HG02840 (cell line): Measurements from ENCODE around the gene CIB4.

Experiments used
- ATAC-seq: cut with Tn5 transposase; IDR thresholded peaks from one replicate; pipeline ENCODE4 v1.9.1; 2021; ENCODE audit warnings: mild to moderate bottlenecking, moderate library complexity, moderate number of reproducible peaks; ENCODE audit not compliant: unreplicated experiment, low FRiP score

CIB4 gene

DNA sequence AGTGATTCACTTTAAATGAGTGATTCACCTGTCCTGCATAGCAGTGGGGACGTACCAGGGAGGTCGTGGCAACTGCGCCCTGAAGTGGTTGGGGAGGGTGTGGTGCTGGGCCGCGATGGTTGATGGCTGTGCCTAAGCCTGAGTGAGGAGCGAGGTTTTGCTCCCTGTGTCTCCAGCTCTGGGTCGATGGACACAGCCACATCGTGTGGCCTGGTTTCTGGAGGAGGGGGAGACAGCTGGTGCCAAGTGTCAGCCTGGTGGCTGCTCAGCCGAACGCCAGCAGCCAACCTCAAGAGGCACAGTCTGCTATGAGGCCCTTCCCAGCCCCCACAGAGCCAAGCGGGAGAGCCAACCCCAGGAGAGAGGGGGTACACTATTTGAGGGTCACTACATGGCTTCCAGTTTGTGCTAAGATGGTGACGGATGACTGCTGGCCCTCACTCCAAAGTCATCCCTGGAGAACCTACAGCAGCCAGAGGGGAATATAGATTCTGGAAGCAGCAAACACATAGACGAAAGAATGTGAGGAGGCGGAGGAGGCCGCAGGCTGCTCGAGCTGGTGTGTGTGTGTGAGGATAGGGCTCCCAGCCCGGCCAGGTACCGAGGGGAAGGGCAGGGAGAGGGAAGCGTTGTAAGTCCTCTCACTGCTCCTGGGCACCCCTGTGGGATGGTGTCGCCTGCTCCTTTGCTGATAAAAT is 104.6 kb downstream of the CIB4 start:
- ATAC-seq: no peak

- no peak for ATAC-seq
These were observed 105.4 kb downstream of the CIB4 start for GRCh38 chr2:26535663-26536275.

DNA sequence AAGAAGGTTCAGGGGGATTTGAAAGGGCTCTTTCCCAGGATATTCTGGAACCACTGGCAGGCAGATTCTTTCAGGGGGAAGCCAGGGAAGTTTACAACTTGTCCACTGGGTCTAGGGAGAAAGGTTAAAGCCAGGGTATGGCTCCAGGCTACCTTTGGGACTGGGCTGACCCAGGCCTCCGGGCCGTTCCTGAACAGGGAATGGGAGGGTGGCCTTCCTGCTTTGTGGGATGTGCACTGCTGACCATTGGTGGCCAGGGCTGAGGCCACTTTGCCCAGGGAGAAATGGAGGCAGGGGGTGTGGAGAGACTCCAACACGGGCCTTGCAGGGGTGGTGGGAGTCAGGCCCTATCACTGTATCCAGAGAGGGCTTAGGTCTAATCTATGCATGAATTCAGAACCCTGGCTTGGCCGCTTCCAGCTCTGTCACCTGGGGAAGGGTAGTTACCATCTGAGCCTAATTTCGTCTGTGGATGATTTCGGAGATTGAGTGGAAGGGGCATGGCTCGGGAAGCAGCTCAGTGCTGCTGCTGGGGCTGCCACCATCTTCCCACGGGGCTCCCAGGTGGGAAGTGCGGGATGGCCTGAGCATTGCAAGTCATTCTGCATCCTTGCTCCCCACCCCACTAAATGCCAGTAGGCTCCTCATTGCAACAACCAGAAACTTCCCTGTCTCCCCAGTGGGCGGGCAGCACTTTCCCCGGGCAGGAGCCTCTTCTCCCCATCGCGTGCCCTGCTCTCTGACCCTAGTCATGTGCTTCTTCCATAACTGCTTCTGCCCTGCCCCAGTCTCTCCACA is 106.1 kb downstream of the CIB4 start:
- ATAC-seq: no peak

GRCh38 chr2:26534098-26534864 is 106.9 kb downstream of the CIB4 start:
- no peak for ATAC-seq

DNA sequence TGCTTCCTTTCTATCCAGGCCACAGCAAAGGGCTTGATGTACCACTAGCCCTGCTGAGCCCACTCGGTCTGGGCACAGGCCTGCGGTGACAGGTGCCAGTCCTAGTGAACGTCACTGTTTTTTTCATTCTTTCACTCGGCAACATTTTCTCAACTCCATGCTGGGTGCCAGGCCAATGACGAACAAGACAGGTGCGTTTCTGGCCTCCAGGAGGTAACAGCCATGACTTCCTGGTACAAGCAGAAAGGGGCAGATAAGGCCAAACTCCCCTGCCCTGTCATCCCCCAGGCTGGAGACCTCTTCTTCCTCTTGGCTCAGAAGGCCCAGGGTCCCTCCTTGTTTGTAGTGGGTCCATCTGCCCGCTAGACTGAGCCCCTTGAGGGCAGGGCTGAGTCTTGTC is 107.5 kb downstream of the CIB4 start:
- ATAC-seq: no peak

- no peak for ATAC-seq
These were observed 108.6 kb downstream of the CIB4 start for GRCh38 chr2:26532301-26533250.
